Measurements from ENCODE around the gene SEM1.
A peak's percentile ranks its signal among the peaks of the same experiment; 100 is the strongest.

SEM1 gene

GRCh38 chr7:96707901-96708774 lies 1.5 kb downstream of the SEM1 start:
- Histone ChIP-seq H3K9me3 (replicated peaks in 1 of 2; ENCODE audit: control insufficient read depth in 2 of 2, insufficient read depth in 1 of 2, low read depth in 1 of 2, low read length in 2 of 2) (peaks cover 3 to 4% of the 10 kb centered on the region in 2 donors), H2BK15ac (ENCODE audit: low read length) (no peak overlapping the region), H3K27ac (replicated peaks; ENCODE audit: low read length) (no peak overlapping the region), H3K4me3 (ENCODE audit: low read length in 2 of 2) (peak overlapping the region in 1 of 2 donors; percentile 74), H4K8ac (ENCODE audit: low read depth, low read length) (no peak overlapping the region), H3K9ac (ENCODE audit: low read depth, low read length, poor library complexity) (no peak overlapping the region), H3K14ac (ENCODE audit: low read length) (no peak overlapping the region), H3K18ac (ENCODE audit: low read length) (no peak overlapping the region), H3K4ac (ENCODE audit: low read length) (no peak overlapping the region), H2AK5ac (ENCODE audit: low read depth, low read length) (no peak overlapping the region), H2BK120ac (ENCODE audit: low read depth, low read length) (no peak overlapping the region), H4K91ac (ENCODE audit: low read depth, low read length, poor library complexity) (no peak overlapping the region), H3K4me2 (ENCODE audit: insufficient read depth, low read length, poor library complexity, severe bottlenecking) (no peak overlapping the region), H3K36me3 (replicated peaks in 1 of 2; ENCODE audit: control insufficient read depth in 2 of 2, insufficient read depth in 2 of 2, low read length in 2 of 2) (peaks cover 5 to 38% of the 10 kb centered on the region in 2 donors), H2AFZ (ENCODE audit: low read length) (no peak overlapping the region), H2BK12ac (ENCODE audit: low read length) (no peak overlapping the region), H3K23ac (ENCODE audit: low read depth, low read length, poor library complexity) (no peak overlapping the region), H3K79me1 (ENCODE audit: low read depth, low read length) (no peaks in the 10 kb centered on the region), H2BK5ac (ENCODE audit: low read length) (no peak overlapping the region), H3K4me1 (ENCODE audit: control insufficient read depth in 2 of 2, insufficient read depth in 1 of 2, low read depth in 1 of 2, low read length in 2 of 2) (peaks cover 2 to 4% of the 10 kb centered on the region in 2 donors), H3K27me3 (ENCODE audit: control insufficient read depth in 3 of 3, insufficient read depth in 3 of 3, low read depth in 1 of 3, low read length in 3 of 3) (no peaks in the 10 kb centered on the region)
- DNase-seq (ENCODE audit: low spot score): no peak
- WGBS, 2 donors (ENCODE audit: extremely low coverage in 2 of 2, insufficient read length in 2 of 2, insufficient replicate concordance in 1 of 2): no CpG with 5 or more reads among the region's 4 CpGs

- Histone ChIP-seq H3K4ac (ENCODE audit: low read length) (no peak overlapping the region), H2BK120ac (ENCODE audit: low read depth, low read length) (no peak overlapping the region), H3K36me3 (replicated peaks in 1 of 2; ENCODE audit: control insufficient read depth in 2 of 2, insufficient read depth in 2 of 2, low read length in 2 of 2) (peaks cover 5 to 46% of the 10 kb centered on the region in 2 donors), H3K18ac (ENCODE audit: low read length) (no peak overlapping the region), H3K4me1 (ENCODE audit: control insufficient read depth in 2 of 2, insufficient read depth in 1 of 2, low read depth in 1 of 2, low read length in 2 of 2) (peaks cover 0 to 2% of the 10 kb centered on the region in 2 donors), H3K14ac (ENCODE audit: low read length) (no peak overlapping the region), H4K8ac (ENCODE audit: low read depth, low read length) (no peak overlapping the region), H3K27ac (replicated peaks; ENCODE audit: low read length) (no peak overlapping the region), H2AK5ac (ENCODE audit: low read depth, low read length) (no peak overlapping the region), H3K4me3 (ENCODE audit: low read length in 2 of 2) (no peak overlapping the region), H3K27me3 (ENCODE audit: control insufficient read depth in 3 of 3, insufficient read depth in 3 of 3, low read depth in 1 of 3, low read length in 3 of 3) (no peaks in the 10 kb centered on the region), H2BK12ac (ENCODE audit: low read length) (no peak overlapping the region), H3K9me3 (replicated peaks in 1 of 2; ENCODE audit: control insufficient read depth in 2 of 2, insufficient read depth in 1 of 2, low read depth in 1 of 2, low read length in 2 of 2) (no peaks in the 10 kb centered on the region), H3K79me1 (ENCODE audit: low read depth, low read length) (peaks cover 2% of the 10 kb centered on the region), H3K4me2 (ENCODE audit: insufficient read depth, low read length, poor library complexity, severe bottlenecking) (no peak overlapping the region), H2AFZ (ENCODE audit: low read length) (no peak overlapping the region), H4K91ac (ENCODE audit: low read depth, low read length, poor library complexity) (no peak overlapping the region), H3K9ac (ENCODE audit: low read depth, low read length, poor library complexity) (no peak overlapping the region), H3K23ac (ENCODE audit: low read depth, low read length, poor library complexity) (no peak overlapping the region), H2BK5ac (ENCODE audit: low read length) (no peak overlapping the region), H2BK15ac (ENCODE audit: low read length) (no peak overlapping the region)
- WGBS, 2 donors (ENCODE audit: extremely low coverage in 2 of 2, insufficient read length in 2 of 2, insufficient replicate concordance in 1 of 2): no CpG with 5 or more reads among the region's 3 CpGs
- DNase-seq (ENCODE audit: low spot score): no peak
Measured at GRCh38 chr7:96701258-96701657, 8.4 kb downstream of the SEM1 start.

- no peak for DNase-seq (ENCODE audit: low spot score)
- no peak overlapping the region for H3K23ac ChIP-seq (ENCODE audit: low read depth, low read length, poor library complexity)
- H2BK120ac ChIP-seq (ENCODE audit: low read depth, low read length): no peak overlapping the region
- no peak overlapping the region for H3K9ac ChIP-seq (ENCODE audit: low read depth, low read length, poor library complexity)
- no peak overlapping the region for H2BK12ac ChIP-seq (ENCODE audit: low read length)
- no peak overlapping the region for H3K18ac ChIP-seq (ENCODE audit: low read length)
- WGBS, 2 donors (ENCODE audit: extremely low coverage in 2 of 2, insufficient read length in 2 of 2, insufficient replicate concordance in 1 of 2): no CpG with 5 or more reads among the region's 2 CpGs
- no peaks in the 10 kb centered on the region for H3K27me3 ChIP-seq (ENCODE audit: control insufficient read depth in 3 of 3, insufficient read depth in 3 of 3, low read depth in 1 of 3, low read length in 3 of 3)
- peaks cover 2% of the 10 kb centered on the region for H3K79me1 ChIP-seq (ENCODE audit: low read depth, low read length)
- H4K91ac ChIP-seq (ENCODE audit: low read depth, low read length, poor library complexity): no peak overlapping the region
- no peak overlapping the region for H3K14ac ChIP-seq (ENCODE audit: low read length)
- no peak overlapping the region for H3K4me2 ChIP-seq (ENCODE audit: insufficient read depth, low read length, poor library complexity, severe bottlenecking)
- H2AK5ac ChIP-seq (ENCODE audit: low read depth, low read length): no peak overlapping the region
- H4K8ac ChIP-seq (ENCODE audit: low read depth, low read length): no peak overlapping the region
- H3K4ac ChIP-seq (ENCODE audit: low read length): no peak overlapping the region
- no peak overlapping the region for H2BK15ac ChIP-seq (ENCODE audit: low read length)
- H2AFZ ChIP-seq (ENCODE audit: low read length): no peak overlapping the region
- H3K4me3 ChIP-seq (ENCODE audit: low read length in 2 of 2): no peak overlapping the region
- H3K27ac ChIP-seq (replicated peaks; ENCODE audit: low read length): no peak overlapping the region
- H2BK5ac ChIP-seq (ENCODE audit: low read length): no peak overlapping the region
- no peaks in the 10 kb centered on the region for H3K9me3 ChIP-seq (replicated peaks in 1 of 2; ENCODE audit: control insufficient read depth in 2 of 2, insufficient read depth in 1 of 2, low read depth in 1 of 2, low read length in 2 of 2)
- peaks cover 4 to 41% of the 10 kb centered on the region in 2 donors for H3K36me3 ChIP-seq (replicated peaks in 1 of 2; ENCODE audit: control insufficient read depth in 2 of 2, insufficient read depth in 2 of 2, low read length in 2 of 2)
- peaks cover 0 to 2% of the 10 kb centered on the region in 2 donors for H3K4me1 ChIP-seq (ENCODE audit: control insufficient read depth in 2 of 2, insufficient read depth in 1 of 2, low read depth in 1 of 2, low read length in 2 of 2)
Measured at GRCh38 chr7:96700516-96700915, 9.1 kb downstream of the SEM1 start.

GRCh38 chr7:96699219-96699871 lies 10.3 kb downstream of the SEM1 start:
- Histone ChIP-seq H3K27me3 (ENCODE audit: control insufficient read depth in 3 of 3, insufficient read depth in 3 of 3, low read depth in 1 of 3, low read length in 3 of 3) (no peaks in the 10 kb centered on the region), H3K4ac (ENCODE audit: low read length) (no peak overlapping the region)
- 100% methylated on average over 1 of the region's 4 CpGs for WGBS, 2 donors (ENCODE audit: extremely low coverage in 2 of 2, insufficient read length in 2 of 2, insufficient replicate concordance in 1 of 2)

More at GRCh38 chr7:96699219-96699871, 10.3 kb downstream of the SEM1 start:
- no peak overlapping the region for H2AK5ac ChIP-seq (ENCODE audit: low read depth, low read length)
- no peak overlapping the region for H4K91ac ChIP-seq (ENCODE audit: low read depth, low read length, poor library complexity)
- no peak overlapping the region for H3K14ac ChIP-seq (ENCODE audit: low read length)
- H4K8ac ChIP-seq (ENCODE audit: low read depth, low read length): no peak overlapping the region
- peaks cover 0 to 43% of the 10 kb centered on the region in 2 donors for H3K36me3 ChIP-seq (replicated peaks in 1 of 2; ENCODE audit: control insufficient read depth in 2 of 2, insufficient read depth in 2 of 2, low read length in 2 of 2)
- no peak overlapping the region for H2AFZ ChIP-seq (ENCODE audit: low read length)
- H3K4me3 ChIP-seq (ENCODE audit: low read length in 2 of 2): no peak overlapping the region
- H2BK120ac ChIP-seq (ENCODE audit: low read depth, low read length): no peak overlapping the region
- H3K9me3 ChIP-seq (replicated peaks in 1 of 2; ENCODE audit: control insufficient read depth in 2 of 2, insufficient read depth in 1 of 2, low read depth in 1 of 2, low read length in 2 of 2): no peaks in the 10 kb centered on the region
- H3K27ac ChIP-seq (replicated peaks; ENCODE audit: low read length): no peak overlapping the region
- H3K4me2 ChIP-seq (ENCODE audit: insufficient read depth, low read length, poor library complexity, severe bottlenecking): no peak overlapping the region
- H3K9ac ChIP-seq (ENCODE audit: low read depth, low read length, poor library complexity): no peak overlapping the region
- H3K18ac ChIP-seq (ENCODE audit: low read length): no peak overlapping the region
- no peak overlapping the region for H2BK5ac ChIP-seq (ENCODE audit: low read length)
- H2BK12ac ChIP-seq (ENCODE audit: low read length): no peak overlapping the region
- H3K4me1 ChIP-seq (ENCODE audit: control insufficient read depth in 2 of 2, insufficient read depth in 1 of 2, low read depth in 1 of 2, low read length in 2 of 2): peaks cover 0 to 2% of the 10 kb centered on the region in 2 donors
- H2BK15ac ChIP-seq (ENCODE audit: low read length): no peak overlapping the region
- peaks cover 2% of the 10 kb centered on the region for H3K79me1 ChIP-seq (ENCODE audit: low read depth, low read length)
- H3K23ac ChIP-seq (ENCODE audit: low read depth, low read length, poor library complexity): no peak overlapping the region
- DNase-seq (ENCODE audit: low spot score): no peak

Data from neuronal stem cell (in vitro differentiated cells).